NOMO-1 treated with dmso at 0.1 percent for 144 hours (cell line): ENCODE data around the gene PIEZO2.
"Not testable (repeated sequence)": the region's sequence is repeated elsewhere in the genome, so short reads cannot be mapped to it uniquely, and the experiment has no call there.

Experiments used
- DNase-seq: peaks from one replicate; lab custom pipeline; 2025; ENCODE audit not compliant: unreplicated experiment; lab: John Stamatoyannopoulos, UW

The PIEZO2 gene

DNA sequence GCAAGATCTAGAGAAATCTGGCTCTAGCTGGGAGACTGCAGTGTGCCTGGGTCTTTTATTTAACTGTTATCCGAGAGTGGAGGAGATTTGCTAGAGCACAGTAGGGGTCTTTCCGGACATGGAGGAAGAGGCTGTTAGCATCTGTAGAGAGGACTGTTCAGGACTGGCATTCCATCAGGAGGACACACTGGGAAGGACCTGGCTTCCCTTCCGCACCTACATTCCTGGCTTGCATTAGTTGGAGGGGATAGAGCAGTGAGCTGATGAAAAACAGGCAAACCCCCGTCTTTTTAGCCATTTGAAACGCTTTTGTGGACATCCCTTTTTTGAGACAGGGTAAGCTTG is 874 bp upstream of the PIEZO2 start:
- no peak for DNase-seq

DNA sequence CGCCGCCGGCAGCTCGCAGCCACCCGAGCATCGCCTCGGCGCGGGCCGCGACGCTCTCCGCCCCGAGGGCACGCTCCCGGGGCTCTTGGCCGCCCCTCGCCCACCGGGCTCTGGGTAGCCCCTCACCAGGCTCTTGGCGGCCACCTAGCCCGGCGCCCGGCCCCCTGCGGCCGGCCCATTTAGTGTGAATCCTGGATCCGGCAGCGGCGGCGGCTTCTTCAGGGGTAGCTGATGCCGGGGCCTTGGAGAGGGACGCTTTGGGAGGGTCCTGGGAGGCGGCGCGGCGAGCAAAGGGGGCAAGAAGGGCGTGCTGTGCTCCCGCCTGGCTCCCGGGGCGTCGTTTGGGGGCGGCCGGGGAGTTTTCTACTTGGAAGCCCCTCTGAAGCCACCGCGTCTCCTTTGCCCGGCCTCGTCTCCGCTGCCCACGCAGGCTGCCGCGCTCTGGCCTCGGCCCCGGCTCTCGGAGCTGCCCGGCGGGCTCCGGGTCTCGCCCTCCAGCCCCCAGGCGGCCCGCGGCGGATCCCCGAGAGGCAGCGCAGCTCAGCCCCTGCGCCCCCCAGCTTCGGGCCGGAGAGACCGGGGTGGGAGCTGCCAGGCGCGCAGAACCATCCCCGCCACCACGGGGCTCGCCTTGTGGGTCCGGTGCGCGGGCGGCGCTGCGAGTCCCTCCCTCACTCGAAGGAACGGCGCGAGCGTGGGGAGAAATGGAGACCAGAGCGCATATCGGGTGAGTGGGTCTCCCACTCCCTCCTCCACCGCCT is 509 bp downstream of the PIEZO2 start:
- no peak for DNase-seq

DNA sequence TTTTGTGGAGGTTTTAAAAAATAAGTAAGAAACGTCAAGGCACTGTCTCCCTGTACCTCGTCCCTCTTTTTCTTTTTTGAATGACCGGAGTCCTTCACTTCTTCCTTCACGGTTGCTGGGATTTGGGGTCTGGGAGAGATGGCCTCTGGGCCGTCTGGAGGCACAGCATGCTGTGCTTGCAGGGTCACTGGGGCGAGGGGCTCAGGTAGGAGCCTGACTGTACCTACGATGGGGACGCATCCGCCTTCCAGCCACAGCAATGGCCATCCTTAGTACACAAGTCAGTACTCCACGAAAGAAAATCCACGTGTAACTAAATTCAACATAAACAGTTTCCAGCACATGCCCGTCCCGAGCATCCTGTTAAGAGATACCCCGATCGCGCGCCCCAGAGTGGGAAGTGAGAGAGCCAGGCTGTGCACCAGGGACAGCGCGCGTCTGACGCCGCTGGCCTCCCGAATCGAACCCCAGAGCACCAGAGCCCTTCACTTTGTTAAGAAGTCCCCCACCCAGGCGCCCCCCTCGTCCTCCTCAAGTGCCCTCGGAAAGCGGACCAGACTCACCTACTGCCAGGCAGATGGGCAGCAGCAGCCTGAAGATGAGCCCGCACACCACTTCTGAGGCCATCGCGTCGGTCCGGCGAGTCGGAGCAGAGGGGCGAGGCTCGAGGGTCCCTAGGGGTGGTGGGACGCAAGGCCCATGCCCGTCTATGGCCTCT is 1.2 kb downstream of the PIEZO2 start:
- DNase-seq: no peak

DNA sequence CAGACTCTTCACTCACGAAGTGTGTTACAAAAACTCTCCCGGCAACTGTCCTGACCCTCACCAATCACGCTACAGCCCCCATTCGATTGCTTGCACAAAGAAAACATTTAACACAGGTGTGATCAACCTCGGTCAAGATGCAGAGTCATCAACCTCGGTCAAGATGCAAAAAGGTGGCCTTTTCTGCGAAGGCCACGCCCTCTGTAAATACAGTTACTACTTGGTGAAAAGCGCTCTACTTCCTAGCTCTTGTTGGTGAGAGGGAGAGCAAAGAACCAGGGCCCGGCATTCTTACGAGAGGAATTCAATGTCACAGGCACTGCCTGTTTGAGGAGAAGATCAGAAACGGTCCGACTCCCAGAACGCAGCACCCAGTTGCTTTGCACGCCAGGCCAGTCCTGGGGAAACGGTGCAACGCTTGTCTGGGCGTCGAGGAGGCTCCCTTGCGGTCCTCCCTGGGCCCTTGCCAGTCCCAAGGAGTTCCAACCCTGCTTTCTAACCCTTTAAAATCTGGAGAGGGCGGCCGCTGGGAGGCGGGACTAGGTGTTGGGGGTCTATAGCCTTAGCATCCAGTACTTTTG is 1.9 kb downstream of the PIEZO2 start:
- DNase-seq: no peak

DNA sequence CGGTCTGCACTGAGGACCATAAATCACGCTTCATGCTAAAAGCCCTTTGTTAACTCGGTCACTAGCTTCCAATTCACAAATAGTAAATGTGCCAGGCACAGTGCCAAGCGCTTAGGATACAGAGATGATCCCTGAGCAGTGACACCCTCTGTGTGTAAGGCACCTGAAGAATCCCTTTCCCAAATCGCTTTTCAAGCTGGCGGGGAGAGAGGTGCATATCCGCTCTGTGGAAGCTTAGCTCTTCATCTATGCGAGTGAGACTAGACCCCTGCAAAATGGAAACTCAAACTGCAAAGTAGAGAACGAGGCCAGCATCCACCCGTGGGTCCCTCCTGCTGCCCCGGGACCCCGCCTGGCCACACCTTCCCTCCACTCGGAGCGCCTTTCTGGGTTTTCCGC is 2.4 kb downstream of the PIEZO2 start:
- DNase-seq: no peak

DNA sequence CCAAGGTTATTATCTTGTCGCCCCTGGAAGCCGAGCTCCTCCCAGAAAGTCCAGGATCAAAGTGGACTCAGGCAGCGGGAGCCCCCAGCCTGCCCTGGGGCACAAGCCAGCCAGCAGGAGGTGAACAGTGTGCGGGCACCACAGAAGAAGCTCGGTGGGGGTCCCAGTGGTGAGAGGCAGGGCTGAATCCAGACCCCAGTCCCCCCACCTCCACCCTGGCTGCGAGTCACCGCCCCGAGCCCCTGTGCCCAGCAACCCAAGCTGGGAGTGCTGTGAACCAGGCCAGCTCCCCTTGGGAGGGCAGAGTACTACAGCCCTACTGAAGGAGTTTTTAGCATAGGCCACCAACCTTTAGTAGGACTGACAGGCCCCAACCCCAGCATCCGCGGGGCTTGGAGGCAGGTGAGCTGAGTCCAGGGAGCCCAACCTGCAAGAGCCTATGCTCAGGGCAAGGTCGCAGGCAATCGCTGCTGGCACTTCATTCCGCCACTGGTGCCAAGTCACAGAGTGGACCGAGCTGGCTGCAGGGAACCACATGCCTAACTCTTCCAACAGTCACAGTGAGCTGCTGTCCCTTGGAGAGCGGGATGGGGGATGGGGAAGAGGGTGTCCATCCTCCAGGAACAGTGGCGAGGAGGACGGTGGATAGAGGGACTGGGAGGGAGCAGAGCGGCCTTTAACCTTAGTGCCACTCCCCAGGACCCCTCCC is 3.0 kb downstream of the PIEZO2 start:
- no peak for DNase-seq

DNA sequence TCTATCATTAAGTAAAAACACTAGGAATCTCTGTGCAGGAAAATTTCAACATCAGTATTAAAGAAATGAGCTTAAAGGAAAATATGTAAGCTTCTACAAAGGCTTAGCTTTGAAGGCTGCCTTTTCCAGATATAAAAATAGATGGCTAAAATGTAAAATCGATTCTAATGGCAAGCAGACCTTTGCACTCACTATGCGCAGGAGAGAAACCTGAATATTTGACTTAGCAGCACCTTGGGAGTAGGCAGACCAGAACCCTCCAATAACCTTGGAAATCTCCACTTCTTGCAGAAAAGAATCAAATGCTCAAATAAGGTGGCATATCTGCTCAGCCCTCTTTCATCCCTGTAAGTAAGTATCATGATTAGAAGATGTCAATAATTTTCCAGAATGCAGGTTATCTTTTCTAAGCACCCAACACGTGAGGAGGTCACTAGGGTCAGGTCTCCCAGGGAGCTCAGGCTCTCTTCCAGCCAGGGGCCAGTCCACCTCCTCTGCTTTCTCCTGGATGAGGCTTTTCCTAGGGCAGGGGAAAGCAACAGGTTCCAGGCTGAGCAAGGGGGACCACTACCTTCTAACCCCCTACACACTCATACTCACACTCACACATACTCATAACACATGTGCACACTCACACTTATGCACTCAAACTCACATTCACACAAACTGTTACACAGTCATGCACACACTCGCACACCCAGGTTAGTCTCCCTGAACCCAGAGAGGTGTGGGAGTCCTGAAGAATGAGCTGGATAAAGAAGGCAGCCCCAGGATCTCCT is 3.8 kb downstream of the PIEZO2 start:
- DNase-seq: no peak

DNA sequence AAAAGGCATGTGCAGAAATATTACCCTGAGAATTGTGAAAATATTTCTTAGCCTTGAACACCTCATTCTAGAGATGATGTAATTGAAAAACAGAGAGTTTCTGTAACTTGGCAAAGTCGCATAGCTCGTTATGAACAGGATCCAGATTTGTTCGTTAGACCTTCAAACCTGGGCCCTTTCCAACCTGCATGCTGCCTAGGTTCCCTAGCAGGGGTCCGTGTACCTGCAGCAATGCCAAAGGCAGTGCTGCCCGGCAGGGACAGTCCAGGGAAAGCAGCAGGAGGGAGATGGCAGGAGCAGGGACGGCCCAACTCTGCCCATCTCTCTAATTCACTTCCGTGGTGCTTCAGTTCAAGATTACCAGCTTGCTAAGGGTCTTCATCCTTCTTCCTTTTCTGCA is 12.0 kb downstream of the PIEZO2 start:
- DNase-seq: no peak

DNA sequence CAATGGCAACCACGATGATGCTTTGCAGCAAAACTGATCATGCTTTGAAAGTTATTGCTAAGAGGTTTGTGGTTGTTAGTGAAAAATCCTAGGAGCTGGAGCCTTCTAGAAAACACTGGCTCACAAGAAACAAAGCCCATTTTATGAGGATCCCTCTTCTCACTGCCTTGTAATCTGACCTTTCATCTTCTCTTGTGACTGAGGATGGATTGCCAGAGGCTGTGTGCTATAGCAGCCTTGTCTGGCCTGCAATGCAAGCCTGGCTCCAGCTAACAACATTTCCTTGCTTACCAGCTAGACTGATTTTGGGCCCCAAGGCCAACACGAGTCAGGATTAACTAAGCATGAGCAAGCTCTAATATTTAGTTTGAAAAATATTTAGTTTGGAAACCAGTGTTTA is 13.1 kb downstream of the PIEZO2 start:
- DNase-seq: no peak

DNA sequence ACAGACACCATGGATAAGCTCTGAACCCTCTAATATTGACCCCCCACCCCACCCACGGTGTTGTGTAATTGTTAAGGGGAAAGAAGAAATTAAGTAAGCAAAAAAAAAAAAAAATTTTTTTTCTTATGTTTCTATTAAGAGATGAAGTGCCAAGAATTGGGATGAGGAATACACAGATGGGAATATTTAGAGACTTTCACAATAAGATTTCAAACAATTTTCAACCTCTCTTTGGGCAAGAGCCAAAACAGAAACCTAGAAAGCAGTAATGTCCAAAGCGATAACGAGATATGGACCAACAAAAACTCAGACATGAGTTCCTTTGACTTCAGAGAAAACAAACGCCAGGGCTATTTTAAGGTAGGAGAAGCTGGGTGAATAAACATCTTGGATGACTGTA is 14.4 kb downstream of the PIEZO2 start:
- no peak for DNase-seq

DNA sequence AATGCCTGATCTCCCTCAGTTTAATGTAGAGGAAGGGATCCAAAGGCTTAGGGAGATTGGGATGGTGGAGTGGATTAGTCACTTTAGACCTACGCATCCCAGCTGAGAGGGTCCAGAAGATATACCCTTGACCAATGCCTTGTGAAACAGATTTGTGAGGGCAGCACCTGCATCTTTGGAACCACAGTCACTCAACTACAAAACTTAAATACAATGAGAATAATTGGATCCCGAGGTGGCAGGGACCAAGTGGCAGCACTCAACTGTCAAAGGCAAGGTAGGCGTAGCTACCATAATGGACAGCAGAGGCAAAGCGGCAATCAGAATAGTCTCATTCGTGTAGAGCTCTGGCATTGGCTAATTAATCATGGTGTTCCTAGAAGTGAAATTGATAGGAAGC is 20.3 kb downstream of the PIEZO2 start:
- not testable (repeated sequence) for DNase-seq

DNA sequence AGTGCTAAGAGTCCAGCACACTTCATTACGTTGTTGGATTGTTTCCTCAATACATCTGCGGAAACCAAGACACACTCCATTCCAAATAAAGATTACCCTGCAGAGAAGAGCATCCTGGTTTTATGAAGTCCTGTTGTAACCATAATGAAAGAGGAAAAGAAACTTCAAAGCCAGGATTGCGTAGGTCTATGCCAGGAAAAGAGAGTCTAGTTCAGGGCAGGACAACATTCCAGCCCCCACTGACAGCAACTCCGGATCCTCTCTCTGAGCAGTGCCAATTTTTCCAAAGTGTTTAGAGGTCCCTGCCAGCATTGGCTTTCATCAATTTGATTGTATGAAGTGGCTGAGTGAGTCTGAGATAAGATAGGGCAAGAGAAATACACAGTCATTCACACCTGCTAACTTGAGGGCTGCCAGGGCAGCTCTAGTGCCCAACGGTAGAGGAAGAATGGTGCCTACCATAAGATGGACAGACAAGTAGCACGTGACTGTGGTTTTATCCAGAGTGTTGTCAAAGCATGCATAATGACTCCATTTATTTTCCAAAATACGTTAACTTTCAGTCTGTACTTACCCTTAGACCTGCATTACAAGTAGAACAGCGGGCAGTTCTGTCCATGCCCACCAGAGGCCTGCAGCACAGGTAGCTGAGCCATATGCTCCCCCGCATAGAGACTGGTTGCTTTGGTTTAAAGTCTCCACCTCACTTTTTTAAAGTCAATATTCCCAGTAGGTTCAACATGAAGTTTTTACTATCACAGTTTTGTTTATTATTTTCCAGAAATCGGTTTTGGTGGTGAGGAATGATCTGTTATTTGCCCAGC is 23.7 kb downstream of the PIEZO2 start:
- DNase-seq: no peak

DNA sequence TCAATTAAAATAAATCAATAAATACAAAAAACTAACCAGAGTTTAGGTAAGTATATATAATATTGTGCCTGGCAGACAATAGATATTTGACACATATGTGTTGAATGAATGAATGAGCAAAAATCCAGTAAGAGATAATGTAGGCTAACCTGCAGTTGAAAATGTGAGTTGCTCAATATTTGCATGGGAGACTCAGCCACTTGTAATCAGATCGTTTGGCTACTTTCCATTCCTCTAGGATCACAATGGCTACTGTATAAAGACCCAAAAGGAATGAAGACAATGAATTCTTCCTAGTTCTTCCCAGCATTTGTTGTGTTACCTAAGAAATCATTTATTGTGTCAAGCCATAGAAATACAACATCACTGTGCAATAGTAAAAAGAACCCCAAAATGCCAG is 25.3 kb downstream of the PIEZO2 start:
- DNase-seq: no peak

DNA sequence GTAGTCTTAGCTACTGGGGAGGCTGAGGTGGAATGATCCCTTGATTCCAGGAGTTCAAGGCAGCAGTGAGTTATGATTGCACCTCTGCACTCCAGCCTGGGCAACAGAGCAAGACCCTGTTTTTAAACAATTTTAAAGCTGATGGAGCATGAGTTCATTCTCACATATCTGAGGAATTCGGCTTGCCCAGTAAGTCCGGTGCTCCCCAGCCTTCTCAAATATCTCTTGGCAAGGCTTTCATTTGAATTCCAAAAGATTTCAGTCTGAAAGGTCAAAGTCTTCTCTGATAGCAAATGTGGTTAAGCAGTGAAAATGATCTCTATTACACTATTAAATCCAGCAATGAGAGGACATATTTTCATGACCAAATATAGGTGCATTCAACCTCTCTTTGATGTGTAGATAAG is 27.9 kb downstream of the PIEZO2 start:
- DNase-seq: no peak

DNA sequence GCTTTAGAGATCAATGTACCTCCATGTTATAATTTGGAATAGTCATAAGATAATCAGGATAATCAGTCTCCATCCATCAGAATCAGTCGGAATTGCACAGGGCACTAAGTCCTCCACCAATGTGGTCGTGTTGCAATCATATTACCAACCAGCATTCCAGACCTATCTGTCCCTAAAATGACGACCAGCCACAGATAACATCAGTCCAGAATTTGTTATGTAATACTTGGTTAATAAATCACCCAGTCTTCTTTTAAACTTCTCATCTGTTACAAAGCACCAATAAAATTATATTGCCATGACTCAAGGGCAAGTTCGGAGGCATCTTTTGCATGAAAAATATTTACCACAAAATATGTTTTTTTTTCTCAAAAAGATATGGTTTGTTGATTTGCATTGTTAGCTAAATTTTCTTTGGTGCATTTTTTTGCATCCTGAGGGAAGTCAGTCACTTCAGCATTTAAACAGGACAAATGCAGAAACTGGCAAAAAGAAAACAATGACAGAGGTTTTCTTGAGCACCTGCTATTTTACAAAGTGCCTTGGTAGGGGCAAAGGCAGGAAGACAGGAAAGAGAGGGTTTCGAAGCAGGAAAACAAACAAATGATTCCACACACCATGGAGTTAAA is 29.3 kb downstream of the PIEZO2 start:
- no peak for DNase-seq

DNA sequence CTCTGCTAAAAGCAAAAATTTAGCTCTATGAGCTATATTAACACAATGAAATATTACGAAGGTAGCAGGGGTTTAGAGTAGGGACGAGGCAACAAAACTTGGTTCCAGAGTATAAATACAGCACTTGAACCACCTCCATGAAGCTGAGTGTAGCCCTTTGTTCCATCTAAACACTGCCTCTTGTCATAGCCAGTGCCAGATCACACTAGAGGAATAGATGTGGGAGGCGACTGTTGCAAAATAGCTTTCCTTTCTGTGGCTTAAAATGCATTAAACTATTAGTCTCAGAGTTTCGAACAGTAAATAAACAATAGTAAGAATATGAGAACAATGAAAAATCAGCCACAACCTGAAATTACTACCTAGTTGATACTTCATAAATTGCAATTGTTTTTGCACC is 29.8 kb downstream of the PIEZO2 start:
- no peak for DNase-seq

DNA sequence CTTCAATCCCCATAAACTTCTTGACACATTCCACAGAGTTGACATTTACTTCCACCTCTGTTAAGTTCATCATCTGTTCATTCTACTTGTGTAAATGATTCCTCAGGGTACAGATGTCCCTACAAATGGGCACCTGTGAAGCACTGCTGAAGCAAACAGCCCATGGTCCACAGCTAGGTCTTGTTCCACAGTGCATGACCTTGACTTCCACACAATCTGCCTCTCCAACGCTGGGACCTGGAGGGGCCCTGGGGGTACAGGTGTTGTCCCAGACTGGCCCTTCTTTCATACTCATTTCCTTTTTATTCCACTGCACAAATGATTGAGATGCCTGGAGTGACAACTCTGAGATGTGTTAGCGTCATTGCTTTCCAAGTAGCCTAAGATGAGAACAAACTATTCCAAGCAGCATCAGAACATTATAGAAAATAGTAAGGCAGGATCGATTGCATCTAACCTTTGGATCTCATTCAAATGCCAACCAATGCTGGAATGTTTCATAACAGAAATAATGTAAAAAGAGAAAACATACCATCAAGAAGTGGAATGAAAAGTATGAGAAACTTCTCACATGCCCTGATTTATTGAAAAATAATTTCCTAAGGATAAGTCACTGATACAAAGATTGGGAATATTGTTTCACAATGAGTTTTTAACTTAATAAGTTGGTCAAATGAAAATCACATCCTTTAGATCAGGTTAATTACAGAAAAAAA is 31.2 kb downstream of the PIEZO2 start:
- DNase-seq: no peak

DNA sequence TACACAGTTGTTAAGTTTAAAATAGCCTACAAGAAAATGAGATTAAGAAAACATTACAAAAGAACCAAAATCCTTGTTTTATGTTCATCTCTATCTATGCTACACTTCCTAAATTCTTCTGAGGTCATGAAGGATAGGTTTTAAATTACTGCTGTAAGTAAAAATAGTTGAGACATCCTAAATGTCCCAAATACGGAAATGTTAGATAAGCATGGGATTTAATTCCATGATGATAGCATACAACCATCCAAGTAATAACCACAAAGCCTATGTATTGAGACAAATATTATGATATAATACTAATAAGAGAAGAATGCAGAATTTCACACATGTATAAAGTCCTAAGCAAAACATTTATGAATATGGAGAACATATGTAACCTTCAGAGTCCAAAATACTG is 34.1 kb downstream of the PIEZO2 start:
- DNase-seq: no peak

DNA sequence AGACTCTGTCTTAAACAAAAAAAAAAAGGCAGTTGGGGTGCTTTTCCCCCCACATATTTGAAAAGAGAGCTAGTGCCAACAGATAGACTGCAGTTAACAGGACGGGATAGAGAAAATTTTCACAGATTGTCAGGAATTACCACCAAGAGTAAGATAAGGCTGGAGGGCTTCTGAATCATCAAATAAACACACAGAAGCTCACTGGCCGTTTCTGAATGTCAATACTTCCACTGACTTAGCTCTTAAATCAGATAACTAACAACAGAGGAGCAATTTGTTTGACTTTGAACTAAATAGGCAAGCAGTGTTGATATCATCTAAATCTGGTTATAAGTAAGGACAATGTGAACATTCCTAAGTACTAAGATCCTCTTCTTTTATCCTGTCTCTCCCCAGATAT is 34.7 kb downstream of the PIEZO2 start:
- DNase-seq: no peak
